GM12873 (cell line): ENCODE measurements around the gene FREM2.

ENCODE experiments used
- TF ChIP-seq, protein P1 (sequence below): IDR thresholded peaks from 2 replicates; pipeline ENCODE4 v1.5.1; 2012; ENCODE audit warnings: low read depth, mild to moderate bottlenecking, moderate library complexity, low read length, control low read depth; ENCODE audit not compliant: insufficient read depth; ENCODE audit errors: missing control alignments

FREM2 gene

DNA sequence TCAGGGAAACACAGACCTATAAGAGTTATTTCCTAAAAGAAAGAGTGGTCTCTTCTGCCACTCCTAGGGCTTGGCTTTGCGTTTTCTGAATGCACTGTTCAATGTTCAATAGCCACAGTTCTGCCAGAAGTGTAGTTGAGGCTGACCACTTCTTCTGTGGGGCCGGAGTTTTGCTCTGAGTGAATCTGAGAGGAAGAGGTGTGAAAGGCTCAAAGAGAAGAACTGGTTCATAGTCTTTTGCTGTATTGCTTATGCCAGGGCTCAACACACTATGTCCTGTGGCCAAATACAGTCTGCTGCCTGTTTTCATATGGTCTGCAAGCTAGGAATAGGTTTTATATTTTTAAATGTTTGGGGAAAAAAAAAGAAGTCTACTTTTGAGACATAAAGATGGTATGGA is 175.6 kb downstream of the FREM2 start:
- TF ChIP-seq, protein P1, sequence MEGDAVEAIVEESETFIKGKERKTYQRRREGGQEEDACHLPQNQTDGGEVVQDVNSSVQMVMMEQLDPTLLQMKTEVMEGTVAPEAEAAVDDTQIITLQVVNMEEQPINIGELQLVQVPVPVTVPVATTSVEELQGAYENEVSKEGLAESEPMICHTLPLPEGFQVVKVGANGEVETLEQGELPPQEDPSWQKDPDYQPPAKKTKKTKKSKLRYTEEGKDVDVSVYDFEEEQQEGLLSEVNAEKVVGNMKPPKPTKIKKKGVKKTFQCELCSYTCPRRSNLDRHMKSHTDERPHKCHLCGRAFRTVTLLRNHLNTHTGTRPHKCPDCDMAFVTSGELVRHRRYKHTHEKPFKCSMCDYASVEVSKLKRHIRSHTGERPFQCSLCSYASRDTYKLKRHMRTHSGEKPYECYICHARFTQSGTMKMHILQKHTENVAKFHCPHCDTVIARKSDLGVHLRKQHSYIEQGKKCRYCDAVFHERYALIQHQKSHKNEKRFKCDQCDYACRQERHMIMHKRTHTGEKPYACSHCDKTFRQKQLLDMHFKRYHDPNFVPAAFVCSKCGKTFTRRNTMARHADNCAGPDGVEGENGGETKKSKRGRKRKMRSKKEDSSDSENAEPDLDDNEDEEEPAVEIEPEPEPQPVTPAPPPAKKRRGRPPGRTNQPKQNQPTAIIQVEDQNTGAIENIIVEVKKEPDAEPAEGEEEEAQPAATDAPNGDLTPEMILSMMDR, result no peak

DNA sequence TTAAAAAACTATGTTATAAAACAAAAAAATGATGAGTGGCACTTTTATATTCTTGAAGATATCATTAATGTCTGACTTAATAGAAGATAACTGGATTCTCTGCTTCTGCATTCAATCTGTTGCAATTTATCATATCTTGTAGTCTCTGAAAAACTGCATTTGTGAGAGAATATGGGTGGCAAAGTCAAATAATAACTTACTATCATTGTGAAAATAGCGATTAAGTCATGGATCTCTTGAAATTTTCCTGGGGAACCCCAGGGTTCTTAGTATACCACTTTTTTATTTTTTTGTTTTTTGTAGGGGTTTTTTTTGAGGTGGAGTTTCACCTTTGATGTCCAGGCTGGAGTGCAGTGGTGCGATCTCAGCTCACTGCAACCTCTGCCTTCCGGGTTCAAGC is 176.7 kb downstream of the FREM2 start:
- TF ChIP-seq, protein P1, result no peak

DNA sequence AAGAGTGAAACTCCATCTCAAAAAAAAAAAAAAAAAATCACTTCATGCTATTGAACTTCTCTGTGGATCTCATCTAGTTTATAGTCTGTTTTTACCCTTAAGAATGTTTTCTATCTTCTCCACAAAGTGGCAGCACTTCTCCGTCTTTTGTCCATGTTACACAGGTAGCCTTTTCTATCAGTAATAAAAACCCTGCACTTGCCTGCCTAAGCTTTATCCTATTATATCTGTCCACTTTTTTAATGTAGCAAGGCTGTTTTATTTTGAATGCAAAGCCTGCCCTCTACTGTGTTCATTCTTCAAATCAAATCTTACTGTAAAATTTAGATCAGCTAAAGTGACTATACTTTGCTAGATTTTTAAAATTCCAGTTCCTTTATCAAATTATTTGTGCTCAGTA is 179.8 kb downstream of the FREM2 start:
- TF ChIP-seq, protein P1, result no peak

DNA sequence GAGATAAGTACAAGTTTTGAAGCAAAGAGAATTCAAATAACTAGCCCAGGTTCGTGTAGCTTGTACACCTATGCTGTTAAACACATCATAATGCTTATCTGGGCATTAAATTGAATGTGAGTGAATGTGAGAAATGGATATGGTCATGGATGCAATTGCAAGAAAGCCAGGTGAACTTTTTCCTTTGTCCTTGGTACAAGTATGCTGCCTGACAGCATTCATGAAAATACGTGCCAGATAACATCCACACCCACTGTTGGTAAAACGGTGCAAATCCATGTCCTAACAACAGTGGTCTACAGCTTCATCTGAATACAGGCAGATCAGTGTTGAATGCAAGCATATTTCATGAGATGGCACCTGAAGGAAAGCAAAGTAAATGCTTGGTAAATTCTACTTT is 181.5 kb downstream of the FREM2 start:
- TF ChIP-seq, protein P1, result no peak

DNA sequence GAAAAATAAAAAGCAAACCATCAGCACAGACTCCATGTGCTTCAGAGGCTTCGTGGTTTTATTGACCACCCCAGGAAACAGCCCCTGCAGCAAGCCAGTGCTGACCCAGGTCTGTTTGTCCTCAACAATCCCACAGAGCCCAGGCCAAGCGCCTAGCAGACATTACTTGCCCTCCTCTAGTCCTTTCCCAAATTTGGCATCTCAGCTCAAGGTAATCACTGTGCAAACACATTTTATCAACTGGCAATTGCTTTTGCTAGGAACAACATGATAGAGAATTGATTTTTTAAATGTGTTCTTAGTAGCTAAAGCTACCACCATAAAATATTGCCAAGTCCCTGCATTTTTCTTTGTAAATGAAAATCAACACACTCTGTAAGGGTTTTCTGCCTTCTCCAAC is 182.0 kb downstream of the FREM2 start:
- TF ChIP-seq, protein P1, result no peak

DNA sequence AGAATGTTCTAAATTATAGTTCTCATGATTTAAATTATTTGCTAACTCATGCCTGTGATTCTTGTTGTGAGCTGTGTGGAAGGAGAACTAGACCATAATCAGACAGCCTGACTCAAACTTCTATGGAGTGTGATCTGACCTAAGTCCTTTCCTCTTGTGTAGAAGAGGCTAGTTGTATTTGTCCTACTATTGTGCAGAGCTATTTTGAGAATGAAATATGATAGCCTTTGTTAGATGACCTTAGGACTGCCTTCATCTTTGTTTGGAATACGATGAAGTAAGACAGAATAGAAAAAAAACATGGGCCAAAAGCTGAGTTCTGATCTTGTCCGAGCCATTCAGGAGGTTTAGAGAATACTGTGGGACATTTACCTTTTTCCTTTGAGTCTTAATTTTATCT is 184.4 kb downstream of the FREM2 start:
- TF ChIP-seq, protein P1, result no peak

DNA sequence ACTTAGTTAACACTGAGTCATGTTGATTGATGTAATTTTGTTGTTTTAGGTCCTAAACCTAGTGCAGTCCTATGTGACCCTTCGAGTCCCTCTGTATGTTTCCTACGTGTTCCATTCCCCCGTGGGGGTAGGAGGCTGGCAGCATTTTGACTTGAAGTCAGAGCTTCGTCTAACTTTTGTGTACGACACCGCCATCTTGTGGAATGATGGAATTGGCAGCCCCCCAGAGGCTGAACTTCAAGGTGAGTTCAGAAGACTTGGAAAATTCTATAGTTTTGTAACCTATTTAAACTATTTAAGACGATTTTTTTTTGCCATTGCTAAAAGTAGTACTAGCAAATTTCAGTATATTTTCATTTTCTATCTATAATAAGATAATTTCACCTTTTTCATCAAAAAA is 185.8 kb downstream of the FREM2 start:
- TF ChIP-seq, protein P1, result peak; percentile 65
